CD4-positive, alpha-beta T cell treated with Interleukin-2 at 100 ng/mL for 4 hours (primary cell): ENCODE results near the gene WDR53.
"Not testable (repeated sequence)": the region's sequence is repeated elsewhere in the genome, so short reads cannot be mapped to it uniquely, and the experiment has no call there.

ENCODE experiments used
- DNase-seq: peaks from one replicate; pipeline ENCODE4 v3.0.0-alpha.2; 2020; ENCODE audit warnings: low spot score

WDR53 gene

DNA sequence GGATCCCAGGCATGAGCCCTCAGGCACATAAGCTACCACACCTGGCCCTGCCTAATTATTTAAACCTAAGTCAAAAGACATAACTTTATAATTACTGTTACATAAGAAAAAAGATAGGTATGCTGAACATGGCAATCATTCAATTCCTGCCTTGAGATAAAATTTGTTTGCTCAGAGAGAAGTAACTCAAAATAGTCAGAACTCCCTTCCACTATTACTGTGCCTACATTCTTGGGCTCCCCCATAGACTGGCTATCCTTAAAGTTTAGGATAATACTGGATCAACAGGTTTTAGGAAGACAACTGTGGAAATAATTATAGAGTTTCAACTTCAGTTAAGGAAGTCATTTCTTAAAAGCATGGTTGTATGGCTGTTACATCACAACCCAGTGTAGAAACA lies 9.9 kb downstream of the WDR53 start:
- no peak for DNase-seq

DNA sequence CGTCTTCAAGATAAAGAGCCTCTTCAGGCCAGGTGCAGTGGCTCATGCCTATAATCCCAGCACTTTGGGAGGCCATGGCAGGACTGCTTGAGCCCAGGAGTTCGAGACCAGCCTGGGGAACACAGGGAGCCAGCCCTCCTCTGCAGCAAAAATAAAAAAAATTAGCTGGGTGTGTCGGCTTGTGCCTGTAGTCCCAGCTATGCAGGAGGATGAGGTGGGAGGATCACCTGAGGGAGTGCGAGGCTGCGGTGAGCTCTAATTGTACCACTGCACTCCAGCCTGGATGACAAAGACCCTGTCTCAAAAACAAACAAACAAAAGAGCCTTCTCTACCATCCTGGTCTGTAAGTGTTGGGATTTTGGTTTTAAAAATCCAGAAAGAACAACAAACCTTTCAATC lies 11.1 kb downstream of the WDR53 start:
- DNase-seq = no peak

DNA sequence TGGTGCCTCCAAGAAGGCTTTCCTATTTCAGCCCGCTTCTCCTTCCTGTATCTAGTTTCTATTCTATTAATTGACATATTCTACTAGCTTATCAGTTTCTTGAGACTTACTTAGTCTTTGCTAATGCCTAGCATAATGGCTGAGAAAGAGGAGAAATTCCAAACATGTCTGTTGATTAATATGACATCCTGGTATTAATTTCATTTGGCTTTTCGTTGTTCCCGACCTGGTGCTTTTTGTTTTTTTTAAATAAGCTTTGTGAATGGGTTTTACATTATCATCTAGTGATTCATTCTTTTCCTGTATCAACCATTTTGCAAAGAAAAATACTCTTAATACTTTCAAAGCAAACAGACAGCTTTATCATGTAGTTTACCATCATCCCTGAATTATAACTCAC lies 13.1 kb downstream of the WDR53 start:
- DNase-seq = no peak

DNA sequence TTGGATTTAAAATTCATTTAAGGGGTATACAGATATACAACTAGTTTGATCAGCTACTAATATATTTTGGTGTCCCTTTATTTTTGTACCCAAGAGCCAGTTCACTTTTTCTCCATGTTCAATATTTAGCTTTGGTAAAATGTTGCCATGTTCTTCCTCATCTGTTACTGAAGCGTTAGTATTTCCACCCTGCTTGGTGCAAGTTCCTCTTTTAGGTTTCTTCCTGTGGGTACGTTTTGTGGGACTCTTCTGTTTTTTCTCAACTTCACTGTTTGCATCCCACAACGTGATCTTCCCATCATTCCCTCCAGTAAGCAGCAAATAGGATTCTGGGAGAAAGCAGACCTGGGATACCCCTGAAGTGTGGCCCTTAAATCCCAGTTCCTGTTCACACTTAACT lies 14.1 kb downstream of the WDR53 start:
- no peak for DNase-seq

DNA sequence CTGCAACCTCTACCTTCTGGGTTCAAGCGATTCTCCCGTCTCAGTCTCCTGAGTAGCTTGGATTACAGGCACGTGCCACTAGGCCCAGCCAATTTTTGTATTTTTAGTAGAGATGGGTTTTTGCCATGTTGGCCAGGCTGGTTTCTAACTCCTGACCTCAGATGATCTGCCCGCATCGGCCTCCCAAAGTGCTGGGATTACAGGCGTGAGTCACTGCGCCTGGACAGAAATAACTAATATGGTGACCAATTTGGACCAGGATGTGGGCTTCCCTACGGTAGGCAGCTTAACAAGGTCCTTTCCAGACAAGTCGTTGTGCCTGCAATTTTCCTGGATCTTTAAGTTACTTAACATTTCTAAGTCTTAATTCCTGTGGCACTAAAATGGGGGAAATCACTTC lies 14.8 kb downstream of the WDR53 start:
- DNase-seq = no peak

DNA sequence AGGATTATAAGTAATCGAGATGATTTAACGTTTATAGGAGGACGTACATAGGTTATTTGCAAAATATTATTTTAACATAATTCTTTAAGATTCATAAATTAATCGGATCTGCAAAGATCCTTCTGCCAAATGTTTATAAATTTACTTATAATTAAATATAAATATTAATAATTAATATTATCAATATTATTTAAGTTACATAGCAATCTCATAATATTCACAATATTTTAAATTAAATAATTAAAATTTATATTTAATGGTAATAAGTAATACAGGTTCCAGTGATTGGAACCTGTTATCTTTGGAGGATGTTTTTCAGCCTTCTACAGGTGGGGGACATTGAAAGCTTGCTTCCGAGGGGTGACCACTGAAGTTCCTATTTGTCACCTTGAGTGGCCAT lies 16.1 kb downstream of the WDR53 start:
- no peak for DNase-seq

DNA sequence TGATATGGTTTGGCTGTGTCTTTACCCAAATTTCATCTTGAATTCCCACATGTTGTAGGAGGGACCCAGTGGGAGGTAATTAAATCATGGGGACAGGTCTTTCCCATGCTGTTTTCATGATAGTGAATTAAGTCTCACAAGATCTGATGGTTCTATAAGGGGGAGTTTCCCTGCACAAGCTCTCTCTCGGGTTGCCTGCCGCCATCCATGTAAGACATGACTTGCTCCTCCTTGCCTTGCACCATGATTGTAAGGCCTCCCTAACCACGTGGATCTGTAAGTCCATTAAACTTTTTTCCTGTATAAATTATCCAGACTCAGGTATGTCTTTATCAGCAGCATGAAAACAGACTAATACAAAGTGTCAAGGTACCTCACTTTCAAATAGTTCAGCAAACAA lies 18.2 kb downstream of the WDR53 start:
- not testable (repeated sequence) for DNase-seq

DNA sequence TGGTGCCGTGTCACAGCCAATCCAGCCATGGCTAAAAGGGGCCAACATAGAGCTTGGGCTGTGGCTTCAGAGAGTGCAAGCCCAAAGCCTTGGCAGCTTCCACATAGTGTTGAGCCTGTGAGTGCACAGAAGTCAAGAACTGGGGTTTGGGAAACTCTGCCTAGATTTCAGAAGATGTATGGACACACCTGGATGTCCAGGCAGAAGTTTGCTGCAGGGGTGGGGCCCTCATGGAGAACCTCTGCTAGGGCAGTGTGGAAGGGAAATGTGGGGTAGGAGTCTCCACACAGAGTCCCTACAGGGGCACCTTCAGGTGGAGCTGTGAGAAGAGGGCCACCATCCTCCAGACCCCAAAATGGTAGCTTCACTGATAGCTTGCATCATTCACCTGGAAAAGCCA lies 19.0 kb downstream of the WDR53 start:
- not testable (repeated sequence) for DNase-seq

DNA sequence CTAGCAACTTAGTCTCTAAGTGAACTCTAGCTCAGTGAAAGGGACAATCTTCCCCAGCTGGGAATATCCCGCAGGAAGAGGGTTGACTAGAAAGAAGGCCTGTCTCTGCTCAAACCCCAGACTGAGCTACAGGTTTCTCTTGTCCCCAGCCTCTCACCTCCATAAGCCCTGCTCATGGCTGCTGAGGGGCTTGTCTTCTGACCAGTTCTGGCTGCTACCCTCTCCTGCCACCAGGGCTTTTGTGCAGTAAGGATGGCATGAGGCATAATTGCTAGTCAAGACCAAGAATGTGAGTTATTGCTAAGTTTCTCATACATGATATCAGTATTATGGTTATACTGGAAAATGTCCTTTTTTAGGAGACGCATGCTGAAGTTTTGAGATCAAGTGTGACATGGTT lies 21.3 kb downstream of the WDR53 start:
- no peak for DNase-seq

DNA sequence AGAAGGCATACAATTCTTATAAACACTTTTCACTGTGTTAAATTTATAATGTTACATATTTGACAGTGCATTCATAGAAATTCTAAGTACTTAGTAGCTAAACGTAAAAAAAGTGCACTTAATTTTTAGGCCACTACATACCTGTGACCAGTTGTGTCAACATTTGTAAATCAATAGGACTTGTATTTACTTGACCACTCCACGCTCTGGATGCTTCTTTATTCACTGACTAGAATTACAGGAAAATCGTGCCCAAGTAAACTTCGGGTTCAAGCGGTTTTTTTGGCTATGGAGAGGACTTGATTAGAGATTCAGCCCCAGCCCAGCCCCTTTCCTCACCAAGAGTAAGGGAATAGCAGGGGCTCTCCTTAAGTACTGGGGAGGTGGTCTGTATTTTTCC lies 21.8 kb downstream of the WDR53 start:
- no peak for DNase-seq

DNA sequence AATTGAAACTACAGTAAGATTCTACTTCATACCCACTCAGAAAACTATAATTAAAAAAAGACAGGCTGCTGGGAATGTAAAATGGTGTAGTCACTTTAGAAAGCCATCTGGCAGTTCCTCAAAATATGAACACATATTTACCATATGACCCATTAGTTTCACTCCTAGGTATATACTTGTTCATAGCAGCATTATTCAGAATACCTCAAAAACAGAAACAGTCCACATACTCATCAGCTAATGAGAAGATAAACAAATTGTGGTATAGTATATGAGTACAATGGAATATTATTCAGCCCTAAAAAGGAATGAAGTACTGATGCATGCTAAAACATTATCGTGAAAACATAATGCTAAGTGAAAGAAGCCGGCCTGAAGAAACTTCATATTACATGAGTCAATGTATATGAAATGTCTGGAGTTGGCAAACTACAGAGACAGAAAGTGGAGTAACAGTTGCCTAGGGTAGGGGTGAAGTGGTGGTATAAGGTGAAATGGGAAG lies 23.8 kb downstream of the WDR53 start:
- DNase-seq = no peak

DNA sequence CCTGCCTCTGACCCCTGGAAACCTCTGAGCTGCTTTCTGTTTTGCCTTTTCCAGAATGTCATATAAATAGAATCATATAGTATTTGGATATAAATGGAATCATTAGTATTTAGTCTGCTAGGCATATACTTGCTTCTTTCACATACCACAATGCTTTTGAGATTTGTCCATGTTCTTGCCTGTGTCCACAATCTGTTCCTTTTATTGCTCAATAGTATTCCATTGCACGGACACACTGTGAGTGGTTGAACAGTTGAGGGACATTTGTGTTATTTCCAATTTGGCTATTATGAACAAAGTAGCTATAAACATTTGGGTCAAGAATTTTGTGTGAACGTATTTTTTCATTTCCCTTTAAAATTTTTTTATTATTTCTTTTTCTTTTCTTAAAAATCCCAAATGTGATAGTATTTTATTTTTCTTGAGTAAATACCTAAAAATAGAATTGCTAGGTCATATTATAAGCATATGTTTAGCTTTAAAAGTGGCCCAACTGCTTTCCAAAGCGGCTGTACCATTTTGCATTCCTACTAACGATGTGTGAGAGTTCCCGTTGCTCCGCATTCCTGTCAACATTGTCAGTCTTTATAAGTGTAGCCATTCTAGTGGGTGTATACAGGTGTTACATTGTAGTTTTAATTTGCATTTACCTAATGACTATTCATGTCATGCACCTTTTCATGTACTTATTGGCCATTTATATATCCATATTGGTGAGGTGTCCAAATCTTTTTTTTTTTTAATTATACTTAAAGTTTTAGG lies 26.5 kb downstream of the WDR53 start:
- DNase-seq = no peak

DNA sequence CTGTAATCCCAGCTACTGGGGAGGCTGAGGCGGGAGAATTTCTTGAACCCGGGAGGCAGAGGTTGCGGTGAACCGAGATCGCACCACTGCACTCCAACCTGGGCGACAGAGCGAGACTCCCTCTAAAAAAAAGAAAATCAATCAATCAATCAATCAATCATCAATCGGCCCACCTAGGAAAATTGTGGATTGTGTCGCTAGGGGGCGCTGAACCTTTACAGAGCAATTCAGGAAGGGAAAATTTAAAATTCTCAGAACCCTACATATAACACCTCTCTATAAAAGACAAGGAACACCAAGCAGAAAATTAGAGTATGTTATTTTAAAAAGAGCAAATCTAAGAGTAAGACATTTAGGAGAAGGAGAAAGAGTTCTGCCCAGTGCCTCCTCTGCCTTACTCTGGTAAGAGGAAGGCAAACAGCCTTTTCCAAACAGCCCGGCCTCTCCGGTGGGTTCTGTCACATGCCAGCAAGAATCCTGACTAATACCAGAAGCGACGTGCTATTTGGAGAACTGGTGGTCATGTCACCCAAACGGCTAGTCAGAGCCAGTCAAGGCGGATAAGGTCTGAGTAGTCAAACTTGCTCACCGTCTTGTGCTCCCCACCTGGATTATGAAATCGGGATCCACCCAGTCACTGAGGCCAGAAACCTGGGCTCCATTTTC lies 30.9 kb downstream of the WDR53 start:
- peak; percentile 67 for DNase-seq

DNA sequence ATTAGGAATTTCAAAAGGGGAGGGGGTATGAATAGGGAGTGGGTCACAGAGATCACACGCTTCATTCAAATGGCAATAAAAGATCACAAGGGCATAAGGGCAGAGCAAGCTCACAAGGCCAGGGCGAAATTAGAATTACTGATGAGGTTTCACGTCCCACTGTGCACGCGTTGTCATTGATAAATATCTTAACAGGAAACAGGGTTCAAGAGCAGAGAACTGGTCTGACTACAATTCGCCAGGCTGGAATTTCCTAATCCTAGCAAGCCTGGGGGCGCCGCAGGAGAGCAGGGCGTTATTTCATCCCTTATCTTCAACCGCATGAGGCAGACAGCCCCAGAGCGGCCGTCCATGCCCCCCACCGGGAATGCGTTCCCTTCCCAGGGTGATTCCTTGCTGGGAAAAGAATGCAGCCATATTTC lies 35.1 kb downstream of the WDR53 start:
- DNase-seq = no peak

DNA sequence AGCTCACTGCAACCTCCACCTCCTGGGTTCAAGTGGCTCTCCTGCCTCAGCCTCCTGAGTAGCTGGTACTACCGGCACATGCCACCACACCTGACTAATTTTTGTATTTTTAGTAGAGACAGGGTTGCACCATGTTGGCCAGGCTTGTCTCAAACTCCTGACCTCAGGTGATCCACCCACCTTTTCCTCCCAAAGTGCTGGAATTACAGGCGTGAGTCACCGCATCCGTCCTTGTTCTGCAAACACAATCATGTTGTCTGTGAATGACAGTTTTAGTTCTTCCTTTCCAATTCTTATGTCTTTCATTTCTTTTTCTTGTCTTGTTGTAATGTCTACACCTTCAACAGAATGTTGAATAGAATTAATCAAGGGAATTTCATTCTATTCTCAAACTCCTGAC lies 36.9 kb downstream of the WDR53 start:
- DNase-seq = no peak

DNA sequence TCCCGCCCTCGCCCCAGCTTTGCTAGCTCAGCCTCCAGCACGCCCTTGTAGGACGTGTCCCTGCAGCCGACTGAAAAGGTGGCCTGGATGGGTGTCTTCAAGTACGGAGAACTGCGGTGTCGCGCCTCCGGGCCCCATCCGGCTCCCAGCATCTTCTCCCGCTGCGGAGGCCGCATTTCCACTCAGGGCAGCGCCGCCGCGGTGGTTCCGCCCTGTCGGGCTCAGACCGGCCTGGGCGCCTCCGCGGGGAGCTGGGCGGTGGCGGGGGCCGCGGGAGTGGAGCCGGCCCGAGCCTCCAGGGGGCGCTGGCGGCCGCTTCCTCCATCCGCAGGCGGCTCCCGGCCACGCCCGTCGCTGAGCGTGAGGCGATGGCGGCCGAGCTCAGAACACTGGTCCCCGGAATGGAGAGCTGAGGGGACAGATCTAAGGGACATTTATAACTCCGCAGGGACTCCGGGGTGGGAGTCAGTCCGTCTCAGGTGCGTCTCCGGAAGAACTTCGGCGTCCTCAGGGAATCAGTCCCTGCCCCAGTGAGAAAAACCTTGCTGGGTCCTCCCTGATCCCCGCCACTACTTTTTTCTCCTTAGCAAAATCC lies 39.6 kb downstream of the WDR53 start:
- DNase-seq = peak; percentile 73

DNA sequence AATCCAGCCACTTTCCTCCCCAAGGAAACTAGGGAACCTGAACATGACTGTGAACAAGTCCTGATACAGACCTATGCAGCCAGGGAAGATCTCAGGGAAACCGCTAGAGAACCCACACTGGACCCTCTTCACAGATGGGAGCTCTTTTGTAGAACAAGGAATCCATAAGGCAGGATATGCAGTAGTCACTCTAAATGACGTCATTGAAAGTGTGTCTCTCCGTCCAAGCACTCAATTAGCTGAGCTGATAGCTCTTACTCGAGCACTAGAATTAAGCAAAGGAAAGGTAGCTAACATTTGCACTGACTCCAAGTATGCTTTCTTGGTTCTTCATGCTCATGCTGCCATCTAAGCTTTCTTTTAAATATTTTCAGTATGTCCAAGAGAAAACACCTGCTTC lies 43.2 kb downstream of the WDR53 start:
- no peak for DNase-seq

DNA sequence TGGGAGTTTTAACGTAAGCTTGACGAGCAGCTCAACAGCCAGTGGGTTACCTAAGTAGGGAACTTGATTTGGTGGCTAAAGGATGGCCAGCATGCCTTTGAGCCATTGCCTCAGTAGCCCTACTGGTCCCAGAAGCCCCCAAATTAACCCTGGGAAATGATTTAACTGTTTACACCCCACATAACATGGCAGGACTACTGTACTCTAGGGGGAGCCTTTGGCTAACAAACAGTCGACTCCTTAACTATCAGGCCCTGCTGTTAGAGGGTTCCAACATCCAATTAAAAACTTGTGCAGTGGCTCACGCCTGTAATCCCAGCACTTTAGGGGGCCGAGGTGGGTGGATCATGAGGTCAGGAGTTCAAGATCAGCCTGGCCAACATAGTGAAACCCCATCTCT lies 43.8 kb downstream of the WDR53 start:
- no peak for DNase-seq

DNA sequence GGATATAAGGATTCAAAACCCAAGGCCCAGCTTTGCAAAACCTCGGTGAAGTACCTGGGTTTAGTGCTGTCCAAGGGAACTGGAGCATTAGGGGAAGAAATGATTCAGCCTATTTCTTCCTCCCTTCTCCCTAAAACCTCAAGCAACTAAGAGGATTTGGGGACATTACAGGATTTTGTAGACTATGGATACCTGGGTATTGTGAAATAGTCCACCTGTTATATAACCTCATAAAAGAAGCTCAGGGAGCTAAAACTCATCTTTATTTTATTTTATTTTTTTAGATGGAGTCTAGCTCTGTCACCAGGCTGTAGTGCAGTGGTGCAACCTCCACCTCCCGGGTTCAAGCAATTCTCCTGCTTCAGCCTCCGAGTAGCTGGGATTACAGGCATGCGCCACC lies 44.5 kb downstream of the WDR53 start:
- no peak for DNase-seq

DNA sequence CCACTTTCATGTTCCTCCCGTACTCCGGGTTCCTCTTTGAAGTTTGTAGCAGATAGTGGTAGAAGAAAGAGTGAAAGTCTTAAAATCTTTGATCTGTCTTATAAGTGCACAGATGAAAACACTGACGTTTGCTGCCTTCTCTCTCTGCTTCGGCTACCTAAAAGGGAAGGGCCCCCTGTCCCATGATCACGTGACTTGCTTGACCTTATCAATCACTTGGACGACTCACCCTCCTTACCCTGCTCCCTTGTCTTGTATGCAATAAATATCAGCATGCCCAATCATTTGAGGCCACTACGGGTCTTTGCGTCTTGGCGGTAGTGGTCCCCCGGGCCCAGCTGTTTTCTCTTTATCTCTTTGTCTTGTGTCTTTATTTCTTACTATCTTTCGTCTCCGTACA lies 47.1 kb downstream of the WDR53 start:
- not testable (repeated sequence) for DNase-seq

DNA sequence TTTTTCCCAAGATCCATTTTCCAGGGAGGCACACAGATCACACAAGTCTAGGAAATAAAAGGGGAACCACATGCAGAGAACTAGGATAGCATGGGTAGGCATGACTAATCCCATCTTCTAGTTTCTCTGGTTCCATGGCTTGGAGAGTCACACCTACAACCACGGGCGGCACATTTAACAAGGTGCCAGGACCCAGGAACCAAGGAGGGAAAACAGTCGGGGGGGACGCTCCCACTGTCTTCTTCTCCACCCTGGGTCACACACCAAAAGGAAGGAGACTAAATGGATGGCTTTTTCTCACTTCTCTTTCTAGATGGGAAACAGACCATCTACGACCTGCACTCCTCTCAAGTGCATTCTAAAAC lies 48.7 kb downstream of the WDR53 start:
- peak; percentile 18 for DNase-seq

DNA sequence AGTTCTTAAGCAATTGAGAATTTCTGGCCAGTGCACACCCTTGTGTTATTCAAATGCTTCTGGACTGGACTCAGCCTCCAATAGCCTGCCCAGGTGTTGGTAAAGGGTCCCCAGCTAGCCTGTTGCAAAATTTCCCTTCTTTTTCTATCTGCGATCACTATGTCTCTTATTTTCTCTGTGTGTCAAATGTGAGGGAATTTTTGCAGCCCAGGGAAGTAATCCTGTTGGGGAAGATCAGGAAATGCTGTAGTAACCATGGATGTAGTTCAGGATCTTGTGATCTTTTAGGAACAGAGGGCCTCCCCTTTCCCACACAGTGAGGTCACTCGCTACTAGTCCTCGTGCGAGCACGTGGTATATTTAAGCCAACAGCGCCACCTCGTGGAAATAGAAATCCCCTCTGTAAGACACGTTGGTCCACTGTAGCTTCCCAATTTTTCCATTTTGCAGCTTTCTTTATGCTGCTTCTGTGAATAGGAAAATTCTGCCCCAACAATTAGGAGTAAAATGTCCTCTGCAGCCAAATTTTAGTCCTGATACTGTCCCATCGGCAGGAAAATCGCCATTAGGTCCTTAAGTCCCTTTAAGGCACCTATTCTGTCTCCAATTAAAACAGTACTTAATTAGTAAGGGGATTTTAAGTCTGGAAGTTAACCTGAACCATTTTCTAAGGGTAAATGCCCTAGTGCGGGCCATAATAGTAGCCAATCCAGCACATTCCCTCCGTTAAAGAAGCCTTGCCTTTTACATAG lies 49.2 kb downstream of the WDR53 start:
- peak; percentile 70 for DNase-seq

DNA sequence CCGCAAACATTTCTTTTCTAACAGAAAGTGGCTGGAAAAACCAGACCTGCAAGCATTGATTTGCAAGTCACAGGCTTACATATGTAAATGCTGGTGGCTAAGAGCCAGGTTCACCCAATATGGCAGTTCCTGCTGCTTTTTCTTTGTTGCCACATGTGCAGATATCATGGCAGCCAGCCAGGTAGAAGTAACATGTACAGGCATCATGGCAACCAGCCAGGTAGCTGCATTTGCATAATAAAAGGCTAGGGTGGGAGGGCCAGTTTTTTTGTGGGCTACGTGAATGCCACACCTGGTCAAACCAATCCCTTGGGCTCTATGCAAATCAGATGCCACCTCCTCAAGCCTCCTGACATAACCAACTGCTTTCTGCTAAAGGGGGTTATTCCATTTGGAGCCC lies 50.4 kb downstream of the WDR53 start:
- no peak for DNase-seq
